NCI-H2196 treated with DMSO at 0.1 percent for 48 hours (cell line): Measurements from ENCODE around the gene POLR2E.
A peak's percentile ranks its signal among the peaks of the same experiment; 100 is the strongest.

ENCODE experiments used
- DNase-seq: peaks from one replicate; lab custom pipeline; 2025; ENCODE audit not compliant: unreplicated experiment; lab: John Stamatoyannopoulos, UW

Gene POLR2E

DNA sequence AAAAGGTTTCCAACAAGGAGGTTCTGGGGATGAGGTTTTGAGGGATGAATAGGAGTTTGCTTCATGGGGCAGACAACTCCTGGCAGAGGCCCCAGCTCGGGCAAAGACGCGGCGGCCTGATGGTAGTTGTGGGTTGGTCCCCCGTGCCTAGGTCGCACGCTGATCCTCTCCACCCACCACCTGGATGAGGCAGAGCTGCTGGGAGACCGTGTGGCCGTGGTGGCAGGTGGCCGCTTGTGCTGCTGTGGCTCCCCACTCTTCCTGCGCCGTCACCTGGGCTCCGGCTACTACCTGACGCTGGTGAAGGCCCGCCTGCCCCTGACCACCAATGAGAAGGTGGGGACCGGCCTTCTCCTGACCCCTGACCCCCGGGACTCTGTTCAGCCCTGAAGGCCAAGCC lies 43.4 kb downstream of the POLR2E start:
- DNase-seq = no peak

DNA sequence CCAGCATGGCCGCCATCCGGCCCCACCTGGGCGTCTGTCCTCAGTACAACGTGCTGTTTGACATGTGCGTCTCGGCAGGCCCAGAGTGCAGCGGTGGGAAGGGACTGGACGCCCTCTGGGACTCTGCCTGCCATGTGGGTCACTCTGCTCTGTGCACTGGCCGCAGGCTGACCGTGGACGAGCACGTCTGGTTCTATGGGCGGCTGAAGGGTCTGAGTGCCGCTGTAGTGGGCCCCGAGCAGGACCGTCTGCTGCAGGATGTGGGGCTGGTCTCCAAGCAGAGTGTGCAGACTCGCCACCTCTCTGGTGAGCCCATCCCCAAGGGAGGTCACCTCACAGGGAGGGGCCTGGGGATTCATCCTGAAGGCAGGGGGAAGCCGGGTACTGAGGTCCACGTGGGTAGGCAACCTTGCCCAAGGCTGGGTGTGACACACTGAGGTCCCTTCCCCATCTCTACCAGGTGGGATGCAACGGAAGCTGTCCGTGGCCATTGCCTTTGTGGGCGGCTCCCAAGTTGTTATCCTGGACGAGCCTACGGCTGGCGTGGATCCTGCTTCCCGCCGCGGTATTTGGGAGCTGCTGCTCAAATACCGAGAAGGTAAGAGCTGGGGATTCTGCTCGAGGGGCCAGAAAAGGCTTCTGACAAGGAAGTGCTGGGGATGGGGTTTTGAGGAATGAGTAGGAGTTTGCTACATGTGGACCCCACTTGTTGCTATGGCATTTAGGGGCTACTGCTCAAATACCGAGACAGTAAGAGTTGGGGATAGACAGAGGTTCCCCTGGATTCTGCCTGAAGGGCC lies 44.0 kb downstream of the POLR2E start:
- DNase-seq = no peak

DNA sequence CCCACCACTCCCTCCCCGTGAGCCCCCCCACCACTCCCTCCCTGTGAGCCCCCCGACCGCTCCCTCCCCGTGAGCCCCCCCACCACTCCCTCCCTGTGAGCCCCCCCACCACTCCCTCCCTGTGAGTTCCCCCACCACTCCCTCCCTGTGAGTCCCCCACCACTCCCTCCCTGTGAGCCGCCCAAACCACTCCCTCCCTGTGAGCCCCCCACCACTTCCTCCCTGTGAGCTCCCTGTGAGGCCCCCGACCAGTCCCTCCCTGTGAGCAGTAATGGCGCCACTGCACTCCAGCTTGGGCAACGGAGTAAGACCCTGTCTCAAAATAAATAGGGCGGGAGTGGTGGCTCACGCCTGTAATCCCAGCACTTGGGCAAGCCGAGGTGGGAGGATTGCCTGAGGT lies 45.4 kb downstream of the POLR2E start:
- no peak for DNase-seq

DNA sequence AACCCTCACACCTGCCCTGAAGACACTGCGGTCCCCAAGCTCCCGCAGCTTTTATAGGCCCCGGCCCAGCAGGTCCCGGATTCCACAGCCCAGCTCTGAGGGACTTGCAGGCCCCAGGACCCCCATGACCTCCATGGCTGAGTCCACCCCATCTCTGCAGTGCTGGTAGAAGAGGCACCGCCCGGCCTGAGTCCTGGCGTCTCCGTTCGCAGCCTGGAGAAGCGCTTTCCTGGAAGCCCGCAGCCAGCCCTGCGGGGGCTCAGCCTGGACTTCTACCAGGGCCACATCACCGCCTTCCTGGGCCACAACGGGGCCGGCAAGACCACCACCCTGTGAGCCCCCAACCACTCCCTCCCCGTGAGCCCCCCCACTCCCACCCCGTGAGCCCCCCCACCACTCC lies 46.1 kb downstream of the POLR2E start:
- DNase-seq = no peak

DNA sequence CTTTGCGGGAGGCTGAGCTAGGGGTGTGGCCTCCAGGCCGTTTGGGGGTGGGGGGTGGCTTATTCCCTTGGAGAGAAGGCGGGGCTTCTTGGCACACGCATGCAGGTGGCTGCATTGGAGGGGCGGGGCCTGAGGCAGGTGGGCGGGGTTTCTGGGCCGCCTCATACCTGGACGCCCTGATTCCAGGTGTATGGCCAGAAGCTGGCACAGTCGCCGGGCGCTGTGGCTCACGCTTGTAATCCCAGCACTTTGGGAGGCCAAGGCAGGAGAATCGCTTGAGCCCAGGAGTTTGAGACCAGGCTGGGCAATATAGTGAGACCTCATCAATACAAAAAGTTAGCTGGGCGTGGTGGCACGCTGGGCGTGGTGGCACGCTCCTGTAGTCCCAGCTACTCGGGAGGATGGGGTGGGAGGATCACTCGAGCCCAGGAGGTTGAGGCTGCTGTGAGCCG lies 47.5 kb downstream of the POLR2E start:
- no peak for DNase-seq

DNA sequence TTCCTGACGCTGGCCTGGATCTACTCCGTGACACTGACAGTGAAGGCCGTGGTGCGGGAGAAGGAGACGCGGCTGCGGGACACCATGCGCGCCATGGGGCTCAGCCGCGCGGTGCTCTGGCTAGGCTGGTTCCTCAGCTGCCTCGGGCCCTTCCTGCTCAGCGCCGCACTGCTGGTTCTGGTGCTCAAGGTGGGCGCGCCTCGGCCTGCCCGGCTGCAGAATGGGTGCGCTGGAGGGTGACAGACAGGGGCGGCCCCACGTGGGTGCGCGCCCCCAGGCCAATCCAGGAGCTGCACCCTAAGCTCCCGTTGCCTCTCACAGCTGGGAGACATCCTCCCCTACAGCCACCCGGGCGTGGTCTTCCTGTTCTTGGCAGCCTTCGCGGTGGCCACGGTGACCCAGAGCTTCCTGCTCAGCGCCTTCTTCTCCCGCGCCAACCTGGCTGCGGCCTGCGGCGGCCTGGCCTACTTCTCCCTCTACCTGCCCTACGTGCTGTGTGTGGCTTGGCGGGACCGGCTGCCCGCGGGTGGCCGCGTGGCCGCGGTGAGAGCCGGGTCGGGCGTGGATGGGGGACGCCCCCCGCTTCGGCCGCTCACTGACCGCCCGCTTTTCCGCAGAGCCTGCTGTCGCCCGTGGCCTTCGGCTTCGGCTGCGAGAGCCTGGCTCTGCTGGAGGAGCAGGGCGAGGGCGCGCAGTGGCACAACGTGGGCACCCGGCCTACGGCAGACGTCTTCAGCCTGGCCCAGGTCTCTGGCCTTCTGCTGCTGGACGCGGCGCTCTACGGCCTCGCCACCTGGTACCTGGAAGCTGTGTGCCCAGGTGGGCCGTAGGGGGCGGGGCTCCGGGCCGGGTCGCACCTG lies 48.1 kb downstream of the POLR2E start:
- no peak for DNase-seq

DNA sequence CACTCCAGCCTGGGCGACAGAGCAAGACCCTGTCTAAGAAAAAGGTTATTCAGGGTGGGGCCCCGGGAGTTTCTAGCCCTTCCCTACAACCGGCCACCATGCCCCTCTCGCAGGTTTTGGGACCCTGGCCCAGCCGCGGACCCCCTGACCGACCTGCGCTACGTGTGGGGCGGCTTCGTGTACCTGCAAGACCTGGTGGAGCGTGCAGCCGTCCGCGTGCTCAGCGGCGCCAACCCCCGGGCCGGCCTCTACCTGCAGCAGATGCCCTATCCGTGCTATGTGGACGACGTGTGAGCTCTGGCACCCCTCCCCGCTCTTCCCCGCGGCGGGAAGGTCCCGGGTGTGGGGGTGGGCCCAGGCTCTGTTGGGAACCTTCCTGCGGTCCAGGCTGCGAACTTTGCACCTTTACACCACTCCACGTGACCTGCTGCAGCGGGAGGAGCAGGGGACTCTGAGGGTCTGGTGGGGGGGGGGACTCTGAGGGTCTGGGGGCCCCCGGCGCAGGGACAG lies 49.0 kb downstream of the POLR2E start:
- no peak for DNase-seq

DNA sequence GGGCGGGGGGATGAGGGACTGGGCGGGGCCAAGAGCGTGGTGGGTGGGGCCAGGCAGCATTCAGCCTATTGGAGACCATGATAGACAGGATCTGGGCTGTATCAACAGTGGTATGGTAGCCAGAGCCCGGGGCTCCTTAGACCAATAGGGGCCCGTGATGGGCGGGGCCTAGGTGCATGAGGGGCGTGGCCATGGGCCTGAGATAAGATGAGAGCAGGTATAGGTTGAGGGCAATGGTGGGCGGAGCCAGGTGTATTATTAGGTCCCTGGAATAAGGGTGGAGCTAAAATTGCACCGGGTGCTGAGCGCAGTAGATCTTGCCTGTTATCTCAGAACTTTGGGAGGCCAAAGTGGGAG lies 50.0 kb downstream of the POLR2E start:
- DNase-seq = no peak

DNA sequence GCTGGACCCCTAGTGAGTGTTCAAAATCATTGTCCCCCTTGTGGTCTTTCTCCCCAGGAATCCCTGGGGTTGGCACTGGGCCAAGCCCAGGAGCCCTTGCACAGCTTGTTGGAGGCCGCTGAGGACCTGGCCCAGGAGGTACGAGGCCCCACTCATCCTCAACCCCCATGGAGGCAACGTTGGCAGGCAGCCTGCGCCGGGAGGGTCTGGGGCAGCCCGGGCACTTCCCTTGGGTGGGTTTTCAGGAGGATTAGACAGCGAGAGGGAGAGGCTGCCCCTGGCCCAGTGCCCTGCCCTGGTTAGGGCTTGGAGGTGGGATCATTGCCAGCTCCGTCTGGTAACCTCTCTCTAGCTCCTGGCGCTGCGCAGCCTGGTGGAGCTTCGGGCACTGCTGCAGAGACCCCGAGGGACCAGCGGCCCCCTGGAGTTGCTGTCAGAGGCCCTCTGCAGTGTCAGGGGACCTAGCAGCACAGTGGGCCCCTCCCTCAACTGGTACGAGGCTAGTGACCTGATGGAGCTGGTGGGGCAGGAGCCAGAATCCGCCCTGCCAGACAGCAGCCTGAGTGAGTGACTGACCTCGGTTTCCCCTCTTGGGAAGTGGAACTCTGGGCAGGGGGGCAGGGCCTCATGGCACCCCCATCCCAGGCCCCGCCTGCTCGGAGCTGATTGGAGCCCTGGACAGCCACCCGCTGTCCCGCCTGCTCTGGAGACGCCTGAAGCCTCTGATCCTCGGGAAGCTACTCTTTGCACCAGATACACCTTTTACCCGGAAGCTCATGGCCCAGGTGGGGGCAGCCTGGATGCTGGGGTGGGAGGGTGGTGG lies 52.3 kb downstream of the POLR2E start:
- DNase-seq = no peak

DNA sequence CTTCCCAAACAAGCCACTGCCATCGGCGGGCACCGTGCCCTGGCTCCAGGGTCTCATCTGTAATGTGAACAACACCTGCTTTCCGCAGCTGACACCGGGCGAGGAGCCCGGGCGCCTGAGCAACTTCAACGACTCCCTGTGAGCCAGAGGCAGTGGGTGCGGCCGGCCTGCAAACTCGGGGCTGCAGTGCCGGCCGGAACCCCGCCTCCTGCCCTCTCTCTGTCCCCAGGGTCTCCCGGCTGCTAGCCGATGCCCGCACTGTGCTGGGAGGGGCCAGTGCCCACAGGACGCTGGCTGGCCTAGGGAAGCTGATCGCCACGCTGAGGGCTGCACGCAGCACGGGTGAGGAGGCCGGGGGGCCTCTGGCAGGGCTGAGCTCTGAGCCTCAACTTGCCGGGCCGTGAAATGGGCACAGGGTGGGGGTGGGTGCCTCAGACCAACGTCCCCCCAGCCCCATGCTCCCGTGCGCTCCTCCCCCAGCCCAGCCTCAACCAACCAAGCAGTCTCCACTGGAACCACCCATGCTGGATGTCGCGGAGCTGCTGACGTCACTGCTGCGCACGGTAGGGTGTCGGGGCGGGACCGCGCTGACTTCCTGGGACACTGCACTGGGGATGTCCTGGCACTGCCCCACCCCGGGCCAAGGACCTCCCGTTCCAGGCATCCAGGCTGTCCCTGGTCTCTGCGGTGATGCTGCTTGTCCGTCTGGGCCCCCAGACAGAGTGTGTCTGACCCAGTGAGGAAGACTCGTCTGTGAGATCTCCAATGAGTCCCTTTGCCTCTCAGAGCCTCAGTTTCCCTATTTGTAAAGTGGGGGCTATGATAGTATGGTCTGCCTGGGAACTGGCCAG lies 53.1 kb downstream of the POLR2E start:
- DNase-seq = no peak

DNA sequence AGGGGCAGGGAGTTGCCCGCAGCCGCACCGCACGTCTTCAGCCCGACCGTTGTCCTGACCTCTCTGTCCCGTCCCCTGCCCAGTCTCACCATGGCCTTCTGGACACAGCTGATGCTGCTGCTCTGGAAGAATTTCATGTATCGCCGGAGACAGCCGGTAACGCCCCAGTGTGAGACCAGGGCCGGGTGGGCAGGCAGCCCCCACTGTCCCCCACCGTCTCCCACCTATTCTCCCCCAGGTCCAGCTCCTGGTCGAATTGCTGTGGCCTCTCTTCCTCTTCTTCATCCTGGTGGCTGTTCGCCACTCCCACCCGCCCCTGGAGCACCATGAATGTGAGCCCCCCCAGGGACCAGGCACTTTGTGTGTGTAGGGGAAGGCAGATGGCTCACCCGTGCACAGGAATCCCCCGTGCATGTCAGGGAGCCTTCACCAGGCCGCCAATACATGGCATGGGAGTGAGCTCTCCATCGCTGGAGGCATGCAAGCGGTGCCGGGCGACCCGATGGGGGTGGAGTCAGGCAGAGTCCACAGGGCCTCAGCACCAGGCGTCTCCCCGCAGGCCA lies 53.8 kb downstream of the POLR2E start:
- DNase-seq = no peak

DNA sequence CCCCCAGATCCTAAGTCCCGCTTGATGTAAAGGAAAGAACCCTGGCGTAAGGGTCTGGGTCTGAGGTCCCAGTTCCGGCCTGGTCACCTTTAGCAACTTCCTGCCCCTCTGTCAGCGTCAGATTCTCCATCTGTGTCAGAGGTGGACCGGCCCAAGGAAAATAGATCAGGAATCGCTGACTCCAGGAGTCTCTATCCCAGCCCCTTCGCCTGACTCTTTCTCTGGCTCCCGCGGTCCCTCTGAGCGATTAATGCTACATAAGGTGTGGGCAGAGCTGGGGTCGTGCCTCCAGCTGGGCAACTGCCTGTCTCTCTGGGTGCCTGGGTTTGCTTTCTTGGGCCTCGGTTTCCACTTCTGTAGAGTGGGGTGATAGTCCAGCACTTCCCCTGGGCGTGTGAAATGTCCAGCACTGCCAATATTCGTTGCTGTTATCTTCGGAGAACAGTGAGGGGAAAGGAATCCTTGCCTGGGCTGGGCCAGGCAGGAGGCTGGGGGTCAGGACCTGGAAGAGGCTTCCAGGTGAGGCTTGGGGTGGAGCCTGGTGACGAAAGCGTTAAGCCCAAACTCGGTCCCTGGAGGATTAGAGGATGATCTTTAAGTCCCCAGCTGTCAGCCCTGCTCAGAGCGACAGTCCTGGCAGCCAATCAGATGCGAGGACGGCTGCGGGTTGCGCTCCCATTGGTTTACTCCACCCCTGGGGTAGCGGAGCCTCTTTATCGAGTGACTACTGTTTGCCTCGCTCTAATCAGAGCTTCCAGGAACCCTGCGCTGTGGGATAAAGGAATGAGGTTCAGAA lies 54.5 kb downstream of the POLR2E start:
- peak; percentile 81 for DNase-seq

DNA sequence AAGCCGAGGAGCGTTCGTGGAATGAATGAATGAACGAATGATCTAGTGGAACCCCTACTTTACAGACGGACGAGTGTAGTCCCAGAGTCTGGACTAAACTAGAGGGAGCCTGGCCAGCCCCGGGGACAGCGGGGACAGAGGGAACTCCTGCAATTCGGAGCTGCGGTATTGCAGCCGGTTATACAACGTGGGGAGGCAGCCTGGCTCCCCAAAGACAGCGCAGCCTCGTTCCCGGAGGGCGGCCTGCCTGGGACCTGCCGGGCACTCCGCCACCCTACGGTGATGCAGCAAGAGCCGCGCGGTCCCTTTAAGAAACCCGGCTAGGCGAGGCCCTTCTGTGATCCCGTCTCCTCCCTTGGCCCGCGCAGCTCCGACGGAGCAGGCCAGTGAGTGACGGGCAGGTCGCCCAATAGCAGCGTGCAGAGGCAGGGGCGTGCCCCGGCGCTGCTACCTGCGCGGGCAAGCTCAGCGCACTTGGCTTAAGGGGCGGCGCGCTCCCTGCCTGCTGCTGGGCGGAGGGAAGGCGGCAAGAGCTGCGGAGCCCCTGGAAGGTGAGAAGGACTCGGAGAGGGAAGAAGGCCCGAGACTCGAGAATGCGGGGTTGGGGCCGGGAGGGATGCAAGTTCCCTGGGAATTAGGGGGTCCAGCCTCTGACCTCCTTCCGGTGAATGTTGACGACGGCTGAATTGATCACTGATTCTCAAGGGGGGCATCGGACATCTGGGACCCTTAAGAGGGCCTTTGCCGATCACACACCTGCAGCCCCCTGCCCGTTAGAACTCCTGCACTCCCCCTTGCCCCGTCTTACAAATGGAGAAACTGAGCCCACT lies 55.3 kb downstream of the POLR2E start, which contains the start of gene ABCA7:
Gene ABCA7, plus strand, starts transcription at position 462 of the 830 bp plus-strand sequence. CDS start 1,255 bp downstream, outside the sequence.
- DNase-seq = peak; percentile 95

DNA sequence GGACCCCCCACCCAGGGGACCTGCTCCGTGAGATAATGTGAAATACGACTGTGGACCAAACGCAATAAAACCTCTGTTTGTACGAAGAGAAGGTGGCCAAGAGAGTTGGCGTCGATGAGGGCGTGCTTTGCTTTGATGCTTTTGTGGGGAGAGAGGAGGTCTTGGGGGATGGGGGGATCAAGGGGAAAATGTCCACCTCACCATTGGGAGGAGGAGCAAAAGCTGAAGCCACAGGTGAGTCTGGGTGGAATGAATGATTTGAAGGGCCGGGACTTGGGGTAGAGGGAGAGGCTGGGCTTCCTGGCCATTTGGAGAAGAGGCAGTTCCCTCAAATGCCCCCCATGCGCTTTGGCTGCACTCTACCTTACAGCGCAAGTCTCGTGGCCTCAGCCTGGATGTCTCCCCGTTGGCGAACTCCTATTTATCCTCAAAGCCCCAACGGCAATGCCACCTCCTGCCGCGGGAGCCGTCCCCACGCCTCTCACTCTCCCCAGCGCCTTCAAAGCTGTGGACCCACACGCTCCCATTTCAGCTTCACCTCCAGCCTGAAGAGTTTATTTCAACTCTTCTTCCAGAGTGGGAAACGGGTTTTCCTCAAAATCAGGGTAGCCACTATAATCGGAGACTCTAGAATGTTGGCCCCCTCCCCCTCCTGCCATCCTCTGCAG lies 56.1 kb downstream of the POLR2E start:
- no peak for DNase-seq

DNA sequence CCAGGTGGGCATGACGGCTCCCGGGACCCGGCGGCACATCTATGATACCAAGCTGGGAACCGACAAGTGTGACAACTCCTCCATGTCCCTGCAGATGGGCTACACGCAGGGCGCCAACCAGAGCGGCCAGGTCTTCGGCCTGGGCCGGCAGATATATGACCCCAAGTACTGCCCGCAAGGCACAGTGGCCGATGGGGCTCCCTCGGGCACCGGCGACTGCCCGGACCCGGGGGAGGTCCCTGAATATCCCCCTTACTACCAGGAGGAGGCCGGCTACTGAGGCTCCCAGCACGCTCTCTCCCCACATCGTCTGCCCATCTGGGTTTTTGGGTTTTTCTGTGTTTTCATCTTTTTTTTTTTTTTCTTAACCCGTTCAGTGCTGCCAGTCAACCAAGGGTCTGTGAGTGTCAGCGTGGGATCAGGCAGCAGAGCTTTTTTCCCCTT lies 57.5 kb downstream of the POLR2E start:
- DNase-seq = no peak
